Fibroblast of lung (primary cell): Measurements from ENCODE around the gene CCT7. TPM values are rescaled to one million over a fixed set of nuclear protein-coding genes. Genes with fewer than 3 reads are reported as not detected.

Experiments used
- DNase-seq, 2 donors: peaks; one replicate each; pipeline versions ENCODE4 v3.0.0 to v3.0.0-alpha.2; 2010; ENCODE audit warnings: low read depth in 2 of 2
- H2AFZ ChIP-seq: 2 replicates; pipeline ENCODE4 v1.5.1; 2012; ENCODE audit warnings: low read length, control low read depth, inconsistent platforms
- H3K27ac ChIP-seq: 2 replicates; pipeline ENCODE4 v1.5.1; 2011; ENCODE audit warnings: low read length, control low read depth; ENCODE audit not compliant: insufficient read depth
- H3K27me3 ChIP-seq: 2 replicates; pipeline ENCODE4 v1.5.1; 2011; ENCODE audit warnings: mild to moderate bottlenecking, low read length; ENCODE audit not compliant: control insufficient read depth, insufficient read depth
- H3K36me3 ChIP-seq: 2 replicates; pipeline ENCODE4 v1.5.1; 2011; ENCODE audit warnings: low read length; ENCODE audit not compliant: control insufficient read depth, insufficient read depth
- H3K4me1 ChIP-seq: 2 replicates; pipeline ENCODE4 v1.5.1; 2011; ENCODE audit warnings: low read length; ENCODE audit not compliant: control insufficient read depth, insufficient read depth; ENCODE audit errors: extremely low read depth
- H3K4me2 ChIP-seq: 2 replicates; pipeline ENCODE4 v1.5.1; 2011; ENCODE audit warnings: low read length, control low read depth; ENCODE audit not compliant: insufficient read depth; ENCODE audit errors: extremely low read depth
- H3K4me3 ChIP-seq, 4 experiments: fragments of 200-600 bp in 1 of 4; sonication (generic) in 1 of 4; replicated peaks in 1 of 4; 2 replicates each; pipeline ENCODE4 v1.5.1; 2011 to 2016; ENCODE audit warnings: low read length in 4 of 4, low read depth in 3 of 4, mild to moderate bottlenecking in 3 of 4, control low read depth in 2 of 4, inconsistent platforms in 1 of 4, mixed read lengths in 1 of 4; ENCODE audit not compliant: insufficient read depth in 1 of 4; ENCODE audit errors: control extremely low read depth in 1 of 4
- H3K79me2 ChIP-seq: 2 replicates; pipeline ENCODE4 v1.5.1; 2012; ENCODE audit warnings: mild to moderate bottlenecking, low read length, inconsistent platforms; ENCODE audit not compliant: control insufficient read depth, insufficient read depth
- H3K9ac ChIP-seq: 2 replicates; pipeline ENCODE4 v1.5.1; 2011; ENCODE audit warnings: mild to moderate bottlenecking, low read length, control low read depth; ENCODE audit not compliant: insufficient read depth
- H3K9me3 ChIP-seq: 2 replicates; pipeline ENCODE4 v1.5.1; 2012; ENCODE audit warnings: low read depth, low read length; ENCODE audit not compliant: control insufficient read depth, insufficient read depth
- H4K20me1 ChIP-seq: 2 replicates; pipeline ENCODE4 v1.5.1; 2011; ENCODE audit warnings: low read length; ENCODE audit not compliant: control insufficient read depth, insufficient read depth; ENCODE audit errors: extremely low read depth
- EZH2 ChIP-seq: IDR thresholded peaks from 2 replicates; pipeline ENCODE4 v1.5.1; 2012; ENCODE audit warnings: low read length, control low read depth, mild to moderate bottlenecking; ENCODE audit errors: missing control alignments
- polyA minus RNA-seq: library from RNA; depleted of rRNA, polyadenylated mRNA; stranded (reverse); fragments of >200 nt; gene quantifications from 2 replicates; pipeline ENCODE4 v1.2.3, GENCODE V29; 2011; ENCODE audit warnings: low replicate concordance
- polyA plus RNA-seq, 2 donors: library from polyadenylated mRNA; depleted of rRNA in 1 of 2; stranded (reverse) in 1 of 2; unstranded in 1 of 2; fragments of >200 nt; gene quantifications; 2 replicates each; pipeline ENCODE4 v1.2.1, GENCODE V29; 2011 to 2012; ENCODE audit warnings: missing spikeins in 1 of 2
- total RNA-seq: library from RNA; depleted of rRNA; stranded (reverse); fragments of >200 nt; gene quantifications from 2 replicates; pipeline ENCODE4 v1.2.1, GENCODE V29; 2014
- TF ChIP-seq, protein P1 (sequence below), 2 donors: IDR thresholded peaks in 1 of 2; conservative IDR thresholded peaks in 1 of 2; 1 replicate in 1 of 2; 2 replicates in 1 of 2; pipeline ENCODE4 v1.5.1; 2011 to 2012; ENCODE audit warnings: low read length in 2 of 2, control low read depth in 1 of 2, inconsistent platforms in 1 of 2, low read depth in 1 of 2, mild to moderate bottlenecking in 1 of 2

CCT7 gene
- total RNA-seq (262 and 299 TPM in 2 replicates), polyA plus RNA-seq (233 and 319 TPM in 2 replicates), polyA minus RNA-seq (233 and 525 TPM in 2 replicates)
- 212 and 310 TPM in 2 replicates for polyA plus RNA-seq (2012)

DNA sequence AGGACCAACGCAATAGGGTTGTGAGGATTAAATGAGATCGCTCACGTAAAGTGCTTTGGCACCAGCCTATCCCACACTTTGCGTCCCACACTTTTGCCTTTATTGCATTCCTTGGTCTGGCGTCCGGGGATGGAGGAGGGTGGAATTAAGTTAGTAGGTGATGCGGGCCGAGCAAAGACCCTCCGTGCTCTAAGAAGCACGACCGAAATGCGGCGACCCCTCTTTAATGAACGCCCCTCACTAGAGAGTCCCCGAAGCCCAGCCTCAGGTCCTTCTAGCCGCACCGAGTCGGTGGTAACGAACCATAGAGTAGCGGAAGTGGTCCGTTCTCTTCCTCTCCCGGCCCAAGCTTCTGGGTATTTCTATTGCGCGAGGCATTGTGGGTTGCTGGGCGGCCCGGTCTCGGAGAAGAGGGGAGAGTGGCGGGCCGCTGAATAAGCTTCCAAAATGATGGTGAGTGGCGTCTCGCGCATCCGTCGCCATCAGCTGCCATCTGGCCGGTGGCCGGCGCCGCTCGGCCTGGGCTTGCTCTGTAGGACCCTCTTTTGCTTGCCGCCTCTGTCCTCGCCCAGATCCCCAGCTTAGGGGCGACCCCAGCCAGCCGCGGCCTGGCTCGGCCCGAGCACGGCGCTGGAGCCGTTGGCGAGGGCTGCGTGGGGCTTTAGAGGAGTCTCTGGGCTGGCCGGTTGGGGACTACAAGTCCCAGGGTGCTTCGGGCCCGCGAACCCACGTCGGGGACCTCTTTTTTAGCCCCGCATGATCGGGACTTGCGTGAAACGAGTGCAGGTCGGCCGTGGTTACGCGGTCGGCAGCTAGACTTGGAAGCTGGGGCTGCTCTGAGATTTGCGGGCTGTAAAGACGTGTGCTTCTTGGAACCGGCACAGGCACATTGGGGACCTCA lies at the start of gene CCT7:
TSS of gene CCT7 (plus strand) at position 377 of the 901 bp plus-strand sequence. CDS start at position 448, 71 bp downstream.
- Histone ChIP-seq H3K9ac (peak within 1 kb of the TSS; percentile 92), H3K27ac (peak within 1 kb of the TSS; percentile 90), H4K20me1 (no peaks in the 10 kb centered on the region), H3K36me3 (no peaks in the 10 kb centered on the region), H3K4me3 (peak within 1 kb of the TSS; percentile 73 to 98 (median 92)), H3K4me2 (peak within 1 kb of the TSS; percentile 100), H3K9me3 (no peaks in the 10 kb centered on the region), H2AFZ (peak within 1 kb of the TSS; percentile 99), H3K27me3 (no peaks in the 10 kb centered on the region), H3K79me2 (peaks cover 52% of the 10 kb centered on the region), H3K4me1 (peaks cover 8% of the 10 kb centered on the region)
- TF ChIP-seq, protein P1, sequence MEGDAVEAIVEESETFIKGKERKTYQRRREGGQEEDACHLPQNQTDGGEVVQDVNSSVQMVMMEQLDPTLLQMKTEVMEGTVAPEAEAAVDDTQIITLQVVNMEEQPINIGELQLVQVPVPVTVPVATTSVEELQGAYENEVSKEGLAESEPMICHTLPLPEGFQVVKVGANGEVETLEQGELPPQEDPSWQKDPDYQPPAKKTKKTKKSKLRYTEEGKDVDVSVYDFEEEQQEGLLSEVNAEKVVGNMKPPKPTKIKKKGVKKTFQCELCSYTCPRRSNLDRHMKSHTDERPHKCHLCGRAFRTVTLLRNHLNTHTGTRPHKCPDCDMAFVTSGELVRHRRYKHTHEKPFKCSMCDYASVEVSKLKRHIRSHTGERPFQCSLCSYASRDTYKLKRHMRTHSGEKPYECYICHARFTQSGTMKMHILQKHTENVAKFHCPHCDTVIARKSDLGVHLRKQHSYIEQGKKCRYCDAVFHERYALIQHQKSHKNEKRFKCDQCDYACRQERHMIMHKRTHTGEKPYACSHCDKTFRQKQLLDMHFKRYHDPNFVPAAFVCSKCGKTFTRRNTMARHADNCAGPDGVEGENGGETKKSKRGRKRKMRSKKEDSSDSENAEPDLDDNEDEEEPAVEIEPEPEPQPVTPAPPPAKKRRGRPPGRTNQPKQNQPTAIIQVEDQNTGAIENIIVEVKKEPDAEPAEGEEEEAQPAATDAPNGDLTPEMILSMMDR (conservative IDR thresholded peaks at IDR 0.05 in 1 of 2, IDR thresholded peaks at IDR 0.05 in 1 of 2; ENCODE audit: low read depth in 1 of 2, low read length in 2 of 2), result no peak
- TF ChIP-seq EZH2, result no peak
- DNase-seq, result peak; percentile 89 to 93

DNA sequence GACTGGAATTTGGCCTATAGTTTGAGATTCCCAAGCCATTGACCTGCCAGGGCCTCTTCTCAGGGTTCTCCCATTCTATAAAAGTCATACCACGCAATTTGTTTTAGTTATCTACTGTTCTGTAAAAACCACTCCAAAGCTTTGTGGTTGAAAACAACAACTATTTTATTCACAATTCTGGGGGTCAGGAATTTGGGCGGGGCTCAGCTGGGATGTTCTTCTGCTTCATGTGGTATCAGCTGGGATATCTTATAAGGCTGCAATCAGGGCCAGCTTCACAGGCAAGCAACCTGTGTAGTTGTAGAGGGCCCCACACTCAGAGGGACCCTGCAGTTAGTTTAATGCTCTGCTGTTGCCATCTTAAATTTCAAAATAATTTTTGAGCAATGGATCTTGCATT lies 48.1 kb upstream of the CCT7 start:
- Histone ChIP-seq H3K9me3 (no peaks in the 10 kb centered on the region), H3K36me3 (no peaks in the 10 kb centered on the region), H4K20me1 (no peaks in the 10 kb centered on the region), H3K9ac (no peak overlapping the region), H3K4me2 (no peak overlapping the region), H3K79me2 (no peaks in the 10 kb centered on the region), H2AFZ (no peak overlapping the region), H3K4me1 (no peaks in the 10 kb centered on the region), H3K4me3 (no peak overlapping the region), H3K27me3 (peaks cover 24% of the 10 kb centered on the region), H3K27ac (no peak overlapping the region)
- TF ChIP-seq, protein P1 (conservative IDR thresholded peaks at IDR 0.05 in 1 of 2, IDR thresholded peaks at IDR 0.05 in 1 of 2; ENCODE audit: low read depth in 1 of 2, low read length in 2 of 2), result no peak
- no peak for TF ChIP-seq EZH2
- DNase-seq, result no peak

DNA sequence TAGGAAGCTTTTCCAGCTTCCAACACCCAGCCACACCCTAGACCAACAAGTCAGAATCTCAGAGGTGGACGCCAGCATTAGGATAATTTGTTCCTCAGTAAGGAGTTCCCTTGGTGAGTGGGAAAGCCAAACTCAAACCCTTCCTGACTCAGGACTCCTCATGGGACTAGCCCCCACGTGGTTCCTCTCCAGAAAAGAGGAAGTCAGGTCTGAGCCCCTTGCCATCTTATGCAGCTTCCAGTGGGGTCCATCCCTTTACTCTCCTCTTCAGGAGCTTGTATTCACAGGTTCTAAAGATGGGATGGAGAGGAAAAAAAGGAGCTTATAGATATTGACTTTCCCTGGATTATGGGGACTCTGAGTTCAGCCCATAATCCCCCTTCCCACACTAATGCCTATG lies 46.6 kb upstream of the CCT7 start:
- no peaks in the 10 kb centered on the region for H3K4me1 ChIP-seq
- no peak overlapping the region for H2AFZ ChIP-seq
- H3K9ac ChIP-seq, result no peak overlapping the region
- TF ChIP-seq, protein P1 (conservative IDR thresholded peaks at IDR 0.05 in 1 of 2, IDR thresholded peaks at IDR 0.05 in 1 of 2; ENCODE audit: low read depth in 1 of 2, low read length in 2 of 2), result no peak
- no peak for TF ChIP-seq EZH2
- no peaks in the 10 kb centered on the region for H3K36me3 ChIP-seq
- H3K4me3 ChIP-seq, result no peak overlapping the region
- DNase-seq, result no peak
- H3K9me3 ChIP-seq, result no peaks in the 10 kb centered on the region
- peaks cover 24% of the 10 kb centered on the region for H3K27me3 ChIP-seq
- no peaks in the 10 kb centered on the region for H3K79me2 ChIP-seq
- H3K4me2 ChIP-seq, result no peak overlapping the region
- no peaks in the 10 kb centered on the region for H4K20me1 ChIP-seq
- no peak overlapping the region for H3K27ac ChIP-seq
